ENCODE results near the gene HAP1. TPM values are rescaled to one million over a fixed set of nuclear protein-coding genes. Genes with fewer than 3 reads are reported as not detected.

Gene HAP1
- total and polyA plus RNA-seq, 2 donors (not counting 1 experiment from before 2014, with no cell fraction given) = 0.02 to 0.17 TPM

DNA sequence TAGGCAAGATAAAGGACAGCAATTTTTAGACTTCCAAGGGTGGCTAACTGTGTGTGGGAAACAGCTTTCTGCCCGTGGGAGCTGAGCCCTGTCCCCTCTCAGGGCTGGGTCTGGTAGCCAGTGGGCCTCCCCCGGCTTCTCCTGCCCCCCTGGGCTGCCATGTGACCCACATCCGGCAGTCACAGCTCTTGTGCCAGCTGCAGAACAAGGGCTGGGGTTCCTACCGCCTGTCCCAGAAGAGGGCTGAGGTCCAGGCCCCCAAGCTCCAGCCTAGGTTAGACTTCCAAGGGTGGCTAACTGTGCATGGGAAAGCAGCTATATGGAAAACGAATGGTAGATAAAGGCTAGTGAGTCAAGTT, 16.2 kb downstream of the HAP1 start:
- no peak overlapping the region for H3K4me2 ChIP-seq (ENCODE audit: extremely low read depth, insufficient read depth, low read length)
- no peak overlapping the region for H2AFZ ChIP-seq (ENCODE audit: low read length)
- no peaks in the 10 kb centered on the region for H3K79me2 ChIP-seq (ENCODE audit: control insufficient read depth, insufficient read depth, low read length)
- H3K4me3 ChIP-seq (replicated peaks in 1 of 4; ENCODE audit: control extremely low read depth in 1 of 4, insufficient read depth in 1 of 4, low read depth in 3 of 4, low read length in 4 of 4) = no peak overlapping the region
- no peaks in the 10 kb centered on the region for H3K9me3 ChIP-seq (ENCODE audit: control insufficient read depth, insufficient read depth, low read depth, low read length)
- no peaks in the 10 kb centered on the region for H3K4me1 ChIP-seq (ENCODE audit: control insufficient read depth, extremely low read depth, insufficient read depth, low read length)
- no peaks in the 10 kb centered on the region for H3K36me3 ChIP-seq (ENCODE audit: control insufficient read depth, insufficient read depth, low read length)
- no peaks in the 10 kb centered on the region for H4K20me1 ChIP-seq (ENCODE audit: control insufficient read depth, extremely low read depth, insufficient read depth, low read length)
- H3K27me3 ChIP-seq (ENCODE audit: control insufficient read depth, insufficient read depth, low read length) = peaks cover 6% of the 10 kb centered on the region
- DNase-seq (ENCODE audit: low read depth in 2 of 2) = no peak
- no peak for TF ChIP-seq EZH2 (IDR thresholded peaks at IDR 0.05; ENCODE audit: low read length, missing control alignments)
- TF ChIP-seq, protein P1, sequence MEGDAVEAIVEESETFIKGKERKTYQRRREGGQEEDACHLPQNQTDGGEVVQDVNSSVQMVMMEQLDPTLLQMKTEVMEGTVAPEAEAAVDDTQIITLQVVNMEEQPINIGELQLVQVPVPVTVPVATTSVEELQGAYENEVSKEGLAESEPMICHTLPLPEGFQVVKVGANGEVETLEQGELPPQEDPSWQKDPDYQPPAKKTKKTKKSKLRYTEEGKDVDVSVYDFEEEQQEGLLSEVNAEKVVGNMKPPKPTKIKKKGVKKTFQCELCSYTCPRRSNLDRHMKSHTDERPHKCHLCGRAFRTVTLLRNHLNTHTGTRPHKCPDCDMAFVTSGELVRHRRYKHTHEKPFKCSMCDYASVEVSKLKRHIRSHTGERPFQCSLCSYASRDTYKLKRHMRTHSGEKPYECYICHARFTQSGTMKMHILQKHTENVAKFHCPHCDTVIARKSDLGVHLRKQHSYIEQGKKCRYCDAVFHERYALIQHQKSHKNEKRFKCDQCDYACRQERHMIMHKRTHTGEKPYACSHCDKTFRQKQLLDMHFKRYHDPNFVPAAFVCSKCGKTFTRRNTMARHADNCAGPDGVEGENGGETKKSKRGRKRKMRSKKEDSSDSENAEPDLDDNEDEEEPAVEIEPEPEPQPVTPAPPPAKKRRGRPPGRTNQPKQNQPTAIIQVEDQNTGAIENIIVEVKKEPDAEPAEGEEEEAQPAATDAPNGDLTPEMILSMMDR (conservative IDR thresholded peaks at IDR 0.05 in 1 of 2, IDR thresholded peaks at IDR 0.05 in 1 of 2; ENCODE audit: low read depth in 1 of 2, low read length in 2 of 2) = no peak
- H3K9ac ChIP-seq (ENCODE audit: insufficient read depth, low read length) = no peak overlapping the region
- H3K27ac ChIP-seq (ENCODE audit: insufficient read depth, low read length) = no peak overlapping the region

DNA sequence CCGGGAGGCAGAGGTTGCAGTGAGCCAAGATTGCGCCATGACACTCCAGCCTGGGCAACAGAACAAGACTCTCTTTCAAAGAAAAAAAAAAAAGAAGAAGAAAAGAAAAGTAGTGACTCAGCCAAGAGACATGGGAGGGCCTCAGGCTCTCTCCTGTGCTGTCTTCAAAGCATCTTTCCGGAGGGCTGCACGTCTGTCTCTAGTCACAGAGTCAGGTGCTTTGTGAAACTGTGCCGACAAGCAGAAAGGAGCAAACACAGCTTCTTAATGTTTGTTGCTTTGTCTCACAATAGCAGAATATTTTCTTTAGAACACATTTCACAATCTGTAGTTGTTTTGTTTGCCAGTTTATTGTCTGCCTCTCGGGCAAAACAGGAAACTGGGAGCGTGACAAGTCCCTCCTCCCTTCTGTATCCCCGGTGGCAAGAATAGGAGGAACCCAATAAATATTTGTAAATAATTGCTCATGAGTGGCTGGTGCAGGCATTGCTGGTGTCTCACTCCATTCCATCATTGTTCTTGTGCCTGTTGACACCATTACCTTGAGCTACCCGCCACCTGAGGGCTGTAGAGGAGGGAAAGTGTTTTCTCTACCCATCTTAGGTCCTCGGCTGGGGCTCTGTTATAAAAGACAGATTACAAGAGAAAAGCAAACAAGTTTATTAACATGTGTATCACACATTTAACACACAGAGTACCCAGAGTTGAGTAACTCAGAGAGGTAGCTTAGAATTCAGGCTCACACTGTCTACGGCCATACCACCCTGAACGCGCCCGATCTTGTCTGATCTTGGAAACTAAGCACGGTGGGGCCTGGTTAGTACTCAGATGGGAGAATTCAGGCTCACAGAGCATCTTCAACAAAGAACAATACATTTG, 16.8 kb downstream of the HAP1 start:
- H3K27ac ChIP-seq (ENCODE audit: insufficient read depth, low read length) = no peak overlapping the region
- no peak for TF ChIP-seq EZH2 (IDR thresholded peaks at IDR 0.05; ENCODE audit: low read length, missing control alignments)
- TF ChIP-seq, protein P1 (conservative IDR thresholded peaks at IDR 0.05 in 1 of 2, IDR thresholded peaks at IDR 0.05 in 1 of 2; ENCODE audit: low read depth in 1 of 2, low read length in 2 of 2) = no peak
- H3K9ac ChIP-seq (ENCODE audit: insufficient read depth, low read length) = no peak overlapping the region
- H3K4me1 ChIP-seq (ENCODE audit: control insufficient read depth, extremely low read depth, insufficient read depth, low read length) = no peaks in the 10 kb centered on the region
- no peak overlapping the region for H3K4me2 ChIP-seq (ENCODE audit: extremely low read depth, insufficient read depth, low read length)
- no peaks in the 10 kb centered on the region for H4K20me1 ChIP-seq (ENCODE audit: control insufficient read depth, extremely low read depth, insufficient read depth, low read length)
- H3K4me3 ChIP-seq (replicated peaks in 1 of 4; ENCODE audit: control extremely low read depth in 1 of 4, insufficient read depth in 1 of 4, low read depth in 3 of 4, low read length in 4 of 4) = no peak overlapping the region
- no peak overlapping the region for H2AFZ ChIP-seq (ENCODE audit: low read length)
- H3K36me3 ChIP-seq (ENCODE audit: control insufficient read depth, insufficient read depth, low read length) = no peaks in the 10 kb centered on the region
- H3K27me3 ChIP-seq (ENCODE audit: control insufficient read depth, insufficient read depth, low read length) = peaks cover 6% of the 10 kb centered on the region
- DNase-seq (ENCODE audit: low read depth in 2 of 2) = peak in 1 of 2 donors; percentile 24
- no peaks in the 10 kb centered on the region for H3K79me2 ChIP-seq (ENCODE audit: control insufficient read depth, insufficient read depth, low read length)
- no peaks in the 10 kb centered on the region for H3K9me3 ChIP-seq (ENCODE audit: control insufficient read depth, insufficient read depth, low read depth, low read length)

DNA sequence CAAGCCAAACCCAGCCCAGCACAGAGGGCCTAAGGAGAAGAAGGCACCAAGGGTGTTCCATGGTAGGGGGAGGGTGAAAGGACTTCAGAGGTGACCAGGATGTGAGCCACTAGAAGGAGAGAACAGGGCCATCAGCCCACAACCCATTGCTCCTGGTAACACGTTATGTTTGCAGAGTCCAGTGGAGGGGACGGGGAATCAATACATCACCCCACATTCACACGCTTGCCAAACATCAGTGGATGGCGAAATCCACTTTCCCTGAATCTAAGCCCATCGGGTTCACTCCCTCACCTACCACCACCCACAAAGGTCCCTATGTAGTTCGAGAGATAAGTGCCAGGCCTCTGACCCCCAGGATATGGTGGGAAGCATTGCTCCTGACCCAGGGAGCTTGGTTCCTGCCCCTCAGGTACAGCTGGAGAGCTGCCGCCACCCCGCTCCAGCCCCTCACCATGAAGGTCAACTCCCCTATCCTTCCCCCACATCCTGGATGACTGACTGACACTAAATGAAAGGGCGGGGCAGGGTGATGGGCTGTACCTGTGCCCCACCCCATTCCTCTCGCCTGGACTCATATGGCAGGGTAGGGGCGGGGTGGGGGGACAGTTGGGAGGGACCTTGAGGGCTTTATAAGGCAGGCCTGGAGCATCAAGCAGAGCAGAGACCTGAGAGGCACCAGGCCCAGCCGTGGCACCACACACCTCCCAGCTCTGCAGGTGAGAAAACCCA, 22.6 kb downstream of the HAP1 start, which contains the start of gene GAST:
GAST (plus strand) TSS at position 663 of the 732 bp plus-strand sequence. CDS start 3,106 bp downstream, outside the sequence.
- Histone ChIP-seq H2AFZ (ENCODE audit: low read length) (no peak within 1 kb of the TSS), H3K9ac (ENCODE audit: insufficient read depth, low read length) (no peak within 1 kb of the TSS), H3K27ac (ENCODE audit: insufficient read depth, low read length) (no peak within 1 kb of the TSS), H3K27me3 (ENCODE audit: control insufficient read depth, insufficient read depth, low read length) (peaks cover 3% of the 10 kb centered on the region), H3K4me3 (replicated peaks in 1 of 4; ENCODE audit: control extremely low read depth in 1 of 4, insufficient read depth in 1 of 4, low read depth in 3 of 4, low read length in 4 of 4) (no peak within 1 kb of the TSS), H3K79me2 (ENCODE audit: control insufficient read depth, insufficient read depth, low read length) (no peaks in the 10 kb centered on the region), H3K4me2 (ENCODE audit: extremely low read depth, insufficient read depth, low read length) (no peak within 1 kb of the TSS), H3K36me3 (ENCODE audit: control insufficient read depth, insufficient read depth, low read length) (no peaks in the 10 kb centered on the region), H3K4me1 (ENCODE audit: control insufficient read depth, extremely low read depth, insufficient read depth, low read length) (no peaks in the 10 kb centered on the region), H3K9me3 (ENCODE audit: control insufficient read depth, insufficient read depth, low read depth, low read length) (no peaks in the 10 kb centered on the region), H4K20me1 (ENCODE audit: control insufficient read depth, extremely low read depth, insufficient read depth, low read length) (no peaks in the 10 kb centered on the region)
- TF ChIP-seq, protein P1 (conservative IDR thresholded peaks at IDR 0.05 in 1 of 2, IDR thresholded peaks at IDR 0.05 in 1 of 2; ENCODE audit: low read depth in 1 of 2, low read length in 2 of 2) = no peak
- no peak for TF ChIP-seq EZH2 (IDR thresholded peaks at IDR 0.05; ENCODE audit: low read length, missing control alignments)
- DNase-seq (ENCODE audit: low read depth in 2 of 2) = no peak

Measured in fibroblast of lung (primary cell).